ENCODE data around the gene DCLK1.
"Not testable (repeated sequence)": the region's sequence is repeated elsewhere in the genome, so short reads cannot be mapped to it uniquely, and the experiment has no call there.

Gene DCLK1

GRCh38 chr13:35979361-35979951, 151.7 kb downstream of the DCLK1 start:
- ChIA-PET CTCF (interaction anchor here (0.6 to 10.7 kb wide), 35 partner anchors 9 to 1086 kb away, joined by 3 to 647 read pairs (median 4); partner anchors contain the start of gene CCDC169), POLR2A (interaction anchor here (0.8 to 1.3 kb wide), 3 partner anchors 15 to 296 kb away, joined by 3 to 7 read pairs (median 5); no protein-coding TSS in a partner anchor)
- peak; percentile 59 for DNase-seq (ENCODE audit: low read depth, low spot score)
- H3K4me3 ChIP-seq (ENCODE audit: low read depth, low read length) = no peak overlapping the region
- TF ChIP-seq, protein P1, sequence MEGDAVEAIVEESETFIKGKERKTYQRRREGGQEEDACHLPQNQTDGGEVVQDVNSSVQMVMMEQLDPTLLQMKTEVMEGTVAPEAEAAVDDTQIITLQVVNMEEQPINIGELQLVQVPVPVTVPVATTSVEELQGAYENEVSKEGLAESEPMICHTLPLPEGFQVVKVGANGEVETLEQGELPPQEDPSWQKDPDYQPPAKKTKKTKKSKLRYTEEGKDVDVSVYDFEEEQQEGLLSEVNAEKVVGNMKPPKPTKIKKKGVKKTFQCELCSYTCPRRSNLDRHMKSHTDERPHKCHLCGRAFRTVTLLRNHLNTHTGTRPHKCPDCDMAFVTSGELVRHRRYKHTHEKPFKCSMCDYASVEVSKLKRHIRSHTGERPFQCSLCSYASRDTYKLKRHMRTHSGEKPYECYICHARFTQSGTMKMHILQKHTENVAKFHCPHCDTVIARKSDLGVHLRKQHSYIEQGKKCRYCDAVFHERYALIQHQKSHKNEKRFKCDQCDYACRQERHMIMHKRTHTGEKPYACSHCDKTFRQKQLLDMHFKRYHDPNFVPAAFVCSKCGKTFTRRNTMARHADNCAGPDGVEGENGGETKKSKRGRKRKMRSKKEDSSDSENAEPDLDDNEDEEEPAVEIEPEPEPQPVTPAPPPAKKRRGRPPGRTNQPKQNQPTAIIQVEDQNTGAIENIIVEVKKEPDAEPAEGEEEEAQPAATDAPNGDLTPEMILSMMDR (IDR thresholded peaks at IDR 0.05; ENCODE audit: insufficient read depth, low read length, missing control alignments) = no peak

- CTCF ChIA-PET = interaction anchor here (0.6 to 10.7 kb wide), 37 partner anchors 10 to 1087 kb away, joined by 3 to 647 read pairs (median 4); partner anchors contain the start of gene CCDC169
Measured at GRCh38 chr13:35978607-35979316, 152.4 kb downstream of the DCLK1 start.

GRCh38 chr13:35977060-35977459, 154.1 kb downstream of the DCLK1 start:
- TF ChIP-seq, protein P1 (IDR thresholded peaks at IDR 0.05; ENCODE audit: insufficient read depth, low read length, missing control alignments) = no peak
- no peak for DNase-seq (ENCODE audit: low read depth, low spot score)
- CTCF ChIA-PET = interaction anchor here (0.9 to 10.7 kb wide), 15 partner anchors 10 to 761 kb away, joined by 3 to 647 read pairs (median 3); no protein-coding TSS in a partner anchor
- POLR2A ChIA-PET = no interaction called here
- no peak overlapping the region for H3K4me3 ChIP-seq (ENCODE audit: low read depth, low read length)

More at GRCh38 chr13:35978607-35979316, 152.4 kb downstream of the DCLK1 start:
- no peak overlapping the region for H3K4me3 ChIP-seq (ENCODE audit: low read depth, low read length)
- TF ChIP-seq, protein P1 (IDR thresholded peaks at IDR 0.05; ENCODE audit: insufficient read depth, low read length, missing control alignments) = peak; percentile 46
- DNase-seq (ENCODE audit: low read depth, low spot score) = no peak
- POLR2A ChIA-PET = interaction anchor here (0.8 to 1.3 kb wide), 3 partner anchors 15 to 296 kb away, joined by 3 to 7 read pairs (median 5); no protein-coding TSS in a partner anchor

- ChIA-PET POLR2A (no interaction called here), CTCF (interaction anchor here (1.2 to 10.7 kb wide), 3 partner anchors 281 to 309 kb away, joined by 3 to 647 read pairs (median 7); no protein-coding TSS in a partner anchor)
- H3K4me3 ChIP-seq (ENCODE audit: low read depth, low read length) = no peak overlapping the region
- no peak for DNase-seq (ENCODE audit: low read depth, low spot score)
- TF ChIP-seq, protein P1 (IDR thresholded peaks at IDR 0.05; ENCODE audit: insufficient read depth, low read length, missing control alignments) = no peak
Measured at GRCh38 chr13:35976126-35976525, 155.1 kb downstream of the DCLK1 start.

- POLR2A ChIA-PET; DNase-seq (ENCODE audit: low read depth, low spot score); CTCF ChIA-PET; H3K4me3 ChIP-seq (ENCODE audit: low read depth, low read length): not testable (repeated sequence)
Measured at GRCh38 chr13:35966951-35967350, 164.2 kb downstream of the DCLK1 start.

DNA sequence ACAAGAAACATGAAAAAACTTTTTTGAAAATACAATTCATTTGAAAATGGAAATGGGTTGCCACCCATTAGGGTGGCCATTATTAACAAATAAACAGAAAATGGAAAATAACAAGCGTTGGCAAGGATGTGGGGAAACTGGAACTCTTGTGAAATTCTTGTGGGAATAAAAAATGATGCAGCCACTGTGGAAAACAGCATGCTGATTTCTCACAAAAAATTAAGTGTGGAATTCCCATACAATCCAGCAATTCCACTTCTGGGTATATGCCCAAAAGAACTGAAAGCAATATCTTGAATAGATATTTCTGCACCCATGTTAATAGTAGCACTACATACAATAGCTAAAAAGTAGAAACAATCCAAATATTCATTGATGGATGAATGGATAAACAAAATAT, 165.2 kb downstream of the DCLK1 start:
- ChIA-PET POLR2A (no interaction called here), CTCF (interaction anchor here (0.7 to 2.1 kb wide), 3 partner anchors 11 to 808 kb away, joined by 3 to 6 read pairs (median 3); no protein-coding TSS in a partner anchor)
- TF ChIP-seq, protein P1 (IDR thresholded peaks at IDR 0.05; ENCODE audit: insufficient read depth, low read length, missing control alignments) = no peak
- H3K4me3 ChIP-seq (ENCODE audit: low read depth, low read length) = no peak overlapping the region
- DNase-seq (ENCODE audit: low read depth, low spot score) = no peak
